Measurements from ENCODE around the gene ENOX2.

- TF ChIP-seq, protein P1, sequence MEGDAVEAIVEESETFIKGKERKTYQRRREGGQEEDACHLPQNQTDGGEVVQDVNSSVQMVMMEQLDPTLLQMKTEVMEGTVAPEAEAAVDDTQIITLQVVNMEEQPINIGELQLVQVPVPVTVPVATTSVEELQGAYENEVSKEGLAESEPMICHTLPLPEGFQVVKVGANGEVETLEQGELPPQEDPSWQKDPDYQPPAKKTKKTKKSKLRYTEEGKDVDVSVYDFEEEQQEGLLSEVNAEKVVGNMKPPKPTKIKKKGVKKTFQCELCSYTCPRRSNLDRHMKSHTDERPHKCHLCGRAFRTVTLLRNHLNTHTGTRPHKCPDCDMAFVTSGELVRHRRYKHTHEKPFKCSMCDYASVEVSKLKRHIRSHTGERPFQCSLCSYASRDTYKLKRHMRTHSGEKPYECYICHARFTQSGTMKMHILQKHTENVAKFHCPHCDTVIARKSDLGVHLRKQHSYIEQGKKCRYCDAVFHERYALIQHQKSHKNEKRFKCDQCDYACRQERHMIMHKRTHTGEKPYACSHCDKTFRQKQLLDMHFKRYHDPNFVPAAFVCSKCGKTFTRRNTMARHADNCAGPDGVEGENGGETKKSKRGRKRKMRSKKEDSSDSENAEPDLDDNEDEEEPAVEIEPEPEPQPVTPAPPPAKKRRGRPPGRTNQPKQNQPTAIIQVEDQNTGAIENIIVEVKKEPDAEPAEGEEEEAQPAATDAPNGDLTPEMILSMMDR (IDR thresholded peaks at IDR 0.05; ENCODE audit: borderline replicate concordance, extremely low read depth, low read length, poor library complexity, severe bottlenecking), result no peak
- no peak for TF ChIP-seq EZH2 (IDR thresholded peaks at IDR 0.05; ENCODE audit: borderline replicate concordance, low read depth, low read length, severe bottlenecking)
Measured at GRCh38 chrX:130771230-130771629, 131.8 kb downstream of the ENOX2 start.

Data from DND-41 (cell line).